Vagina (tissue), 2 donors: ENCODE results near the gene POLN.

Source experiments
- POLR2A ChIP-seq, 2 donors: fragments of 450-650 bp; IDR thresholded peaks; one replicate each; pipeline ENCODE4 v1.6.1; 2017; ENCODE audit warnings: antibody characterized with exemption in 2 of 2, mild to moderate bottlenecking in 2 of 2, moderate library complexity in 2 of 2
- POLR2AphosphoS5 ChIP-seq, 2 donors: sonication (generic); formaldehyde crosslinking; IDR thresholded peaks; one replicate each; pipeline ENCODE4 v1.9.0; 2017; ENCODE audit warnings: antibody characterized with exemption in 2 of 2, mild to moderate bottlenecking in 2 of 2, low read depth in 1 of 2; ENCODE audit not compliant: insufficient read depth in 1 of 2
- TF ChIP-seq, protein P1 (sequence below), 3 experiments: fragments of 450-650 bp in 2 of 3; fragments of 200-600 bp in 1 of 3; sonication (generic) in 1 of 3; IDR thresholded peaks; one replicate each; pipeline ENCODE4 v1.5.1; 2017 to 2019; ENCODE audit warnings: antibody characterized with exemption in 3 of 3, mild to moderate bottlenecking in 2 of 3, moderate library complexity in 2 of 3

DNA sequence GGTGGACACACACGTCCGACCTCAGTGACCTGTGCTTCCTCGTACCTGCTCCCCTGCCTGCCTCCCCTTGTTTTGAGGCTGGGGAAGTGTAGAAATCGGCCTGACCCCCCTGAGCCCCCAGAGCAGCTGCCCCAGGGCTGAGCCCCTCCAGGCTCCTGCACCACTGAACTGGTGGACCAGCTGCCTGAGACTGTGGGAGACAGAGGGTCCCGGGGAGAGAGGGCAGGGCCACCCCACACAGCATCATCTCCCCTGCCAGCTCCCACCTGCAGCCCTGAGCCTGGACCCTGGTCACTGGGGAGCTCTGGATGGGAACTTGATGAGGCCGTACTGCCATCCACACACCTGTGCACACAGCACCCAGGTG is 197.8 kb downstream of the POLN start:
- TF ChIP-seq POLR2AphosphoS5 (IDR thresholded peaks at IDR 0.05; ENCODE audit: insufficient read depth in 1 of 2, low read depth in 1 of 2): no peak
- no peak for TF ChIP-seq POLR2A (IDR thresholded peaks at IDR 0.05)
- TF ChIP-seq, protein P1, sequence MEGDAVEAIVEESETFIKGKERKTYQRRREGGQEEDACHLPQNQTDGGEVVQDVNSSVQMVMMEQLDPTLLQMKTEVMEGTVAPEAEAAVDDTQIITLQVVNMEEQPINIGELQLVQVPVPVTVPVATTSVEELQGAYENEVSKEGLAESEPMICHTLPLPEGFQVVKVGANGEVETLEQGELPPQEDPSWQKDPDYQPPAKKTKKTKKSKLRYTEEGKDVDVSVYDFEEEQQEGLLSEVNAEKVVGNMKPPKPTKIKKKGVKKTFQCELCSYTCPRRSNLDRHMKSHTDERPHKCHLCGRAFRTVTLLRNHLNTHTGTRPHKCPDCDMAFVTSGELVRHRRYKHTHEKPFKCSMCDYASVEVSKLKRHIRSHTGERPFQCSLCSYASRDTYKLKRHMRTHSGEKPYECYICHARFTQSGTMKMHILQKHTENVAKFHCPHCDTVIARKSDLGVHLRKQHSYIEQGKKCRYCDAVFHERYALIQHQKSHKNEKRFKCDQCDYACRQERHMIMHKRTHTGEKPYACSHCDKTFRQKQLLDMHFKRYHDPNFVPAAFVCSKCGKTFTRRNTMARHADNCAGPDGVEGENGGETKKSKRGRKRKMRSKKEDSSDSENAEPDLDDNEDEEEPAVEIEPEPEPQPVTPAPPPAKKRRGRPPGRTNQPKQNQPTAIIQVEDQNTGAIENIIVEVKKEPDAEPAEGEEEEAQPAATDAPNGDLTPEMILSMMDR (IDR thresholded peaks at IDR 0.05): no peak
